HEK293 (cell line): ENCODE data around the gene GON7.
"Not testable (repeated sequence)": the region's sequence is repeated elsewhere in the genome, so short reads cannot be mapped to it uniquely, and the experiment has no call there.

Experiments
- CTCF ChIA-PET: fragments of 350-600 bp; formaldehyde crosslinking; extraction: SDS; loops from one replicate; lab custom pipeline; 2021; ENCODE audit warnings: antibody characterized with exemption; lab: Yijun Ruan, JAX
- POLR2A ChIA-PET: fragments of 300-600 bp; formaldehyde crosslinking; extraction: SDS; loops from one replicate; lab custom pipeline; 2020; ENCODE audit warnings: antibody characterized with exemption, inconsistent platforms; lab: Yijun Ruan, JAX
- H3K27ac ChIP-seq: fragments of 200-500 bp; sonication (Bioruptor generic); 2 replicates; pipeline ENCODE4 v1.5.1; 2014; ENCODE audit warnings: low read depth, low read length, control low read depth, inconsistent platforms; ENCODE audit errors: extremely low read depth
- H3K36me3 ChIP-seq, 2 experiments: fragments of 200-500 bp in 1 of 2; sonication (Bioruptor generic) in 1 of 2; 1 replicate in 1 of 2; 2 replicates in 1 of 2; pipeline ENCODE4 v1.5.1; 2014 to 2017; ENCODE audit warnings: inconsistent platforms in 2 of 2, low read length in 2 of 2; ENCODE audit not compliant: control insufficient read depth in 2 of 2, insufficient read depth in 1 of 2
- H3K4me1 ChIP-seq: fragments of 200-500 bp; sonication (Bioruptor generic); 2 replicates; pipeline ENCODE4 v1.5.1; 2014; ENCODE audit warnings: mild to moderate bottlenecking, low read length, inconsistent platforms; ENCODE audit not compliant: control insufficient read depth, insufficient read depth
- H3K4me3 ChIP-seq: 2 replicates; pipeline ENCODE4 v1.5.1; 2011; ENCODE audit warnings: low read depth, mild to moderate bottlenecking, control low read depth, low read length, moderate library complexity
- H3K9me3 ChIP-seq: fragments of 200-500 bp; sonication (Bioruptor generic); 2 replicates; pipeline ENCODE4 v1.5.1; 2014; ENCODE audit warnings: low read depth, low read length, inconsistent platforms; ENCODE audit not compliant: control insufficient read depth, insufficient read depth
- HOXA7 ChIP-seq: sonication (generic); formaldehyde crosslinking; IDR thresholded peaks from 2 replicates; pipeline ENCODE4 v1.8.1; 2022; ENCODE audit warnings: missing genetic modification reagents, borderline replicate concordance
- IKZF3 ChIP-seq: fragments of 450-650 bp; IDR thresholded peaks from 2 replicates; pipeline ENCODE4 v1.5.0; 2018; ENCODE audit warnings: missing biosample characterization, mild to moderate bottlenecking, missing genetic modification characterization, moderate library complexity
- MEIS1 ChIP-seq: sonication (generic); formaldehyde crosslinking; IDR thresholded peaks from 2 replicates; pipeline ENCODE4 v1.8.1; 2022; ENCODE audit warnings: missing genetic modification reagents, mild to moderate bottlenecking, borderline replicate concordance
- REPIN1 ChIP-seq: fragments of 450-650 bp; formaldehyde crosslinking; IDR thresholded peaks from 2 replicates; pipeline ENCODE4 v1.5.1; 2017; ENCODE audit warnings: missing biosample characterization, missing genetic modification characterization, low read depth
- ZFHX2 ChIP-seq: fragments of 450-650 bp; formaldehyde crosslinking; conservative IDR thresholded peaks from 2 replicates; pipeline ENCODE4 v1.5.1; 2016; ENCODE audit warnings: missing biosample characterization, missing genetic modification characterization
- ZFP41 ChIP-seq: fragments of 450-650 bp; formaldehyde crosslinking; IDR thresholded peaks from 2 replicates; pipeline ENCODE4 v1.5.1; 2016; ENCODE audit warnings: missing biosample characterization, missing genetic modification characterization, borderline replicate concordance
- ZNF140 ChIP-seq: fragments of 450-650 bp; formaldehyde crosslinking; IDR thresholded peaks from 2 replicates; pipeline ENCODE4 v1.5.1; 2016; ENCODE audit warnings: missing biosample characterization, missing genetic modification characterization
- ZNF239 ChIP-seq: fragments of 450-650 bp; formaldehyde crosslinking; IDR thresholded peaks from 2 replicates; pipeline ENCODE4 v1.5.1; 2016; ENCODE audit warnings: missing biosample characterization, missing genetic modification characterization
- ZNF280C ChIP-seq: fragments of 450-650 bp; formaldehyde crosslinking; IDR thresholded peaks from 2 replicates; pipeline ENCODE4 v1.5.1; 2016; ENCODE audit warnings: missing biosample characterization, missing genetic modification characterization
- ZNF335 ChIP-seq: fragments of 450-650 bp; formaldehyde crosslinking; conservative IDR thresholded peaks from 2 replicates; pipeline ENCODE4 v1.5.1; 2016; ENCODE audit warnings: missing biosample characterization, missing genetic modification characterization
- ZNF423 ChIP-seq: fragments of 450-650 bp; formaldehyde crosslinking; IDR thresholded peaks from 2 replicates; pipeline ENCODE4 v1.5.1; 2016; ENCODE audit warnings: missing biosample characterization, missing genetic modification characterization
- ZNF544 ChIP-seq: fragments of 450-650 bp; formaldehyde crosslinking; IDR thresholded peaks from 2 replicates; pipeline ENCODE4 v1.5.0; 2017; ENCODE audit warnings: missing biosample characterization, missing genetic modification characterization
- ZNF571 ChIP-seq: fragments of 450-650 bp; formaldehyde crosslinking; IDR thresholded peaks from 2 replicates; pipeline ENCODE4 v1.5.0; 2017; ENCODE audit warnings: missing biosample characterization, missing genetic modification characterization
- ZNF776 ChIP-seq: fragments of 450-650 bp; formaldehyde crosslinking; IDR thresholded peaks from 2 replicates; pipeline ENCODE4 v1.5.0; 2017; ENCODE audit warnings: missing biosample characterization, missing genetic modification characterization, borderline replicate concordance
- TF ChIP-seq, protein P1 (sequence below): fragments of 450-650 bp; formaldehyde crosslinking; IDR thresholded peaks from 2 replicates; pipeline ENCODE4 v1.5.1; 2016; ENCODE audit warnings: missing biosample characterization, missing genetic modification characterization
- TF ChIP-seq, protein P2 (sequence below): fragments of 450-650 bp; formaldehyde crosslinking; IDR thresholded peaks from 2 replicates; pipeline ENCODE4 v1.5.1; 2017; ENCODE audit warnings: missing biosample characterization, missing genetic modification characterization

The GON7 gene

GRCh38 chr14:93159625-93160352 is 47.1 kb downstream of the GON7 start:
- CTCF ChIA-PET = interaction anchor here (0.6 to 1.4 kb wide), 6 partner anchors 12 to 507 kb away, joined by 3 to 7 read pairs (median 4); no protein-coding TSS in a partner anchor
- POLR2A ChIA-PET = interaction anchor here (0.7 kb wide), 1 partner anchor 27 kb away, joined by 3 read pairs; no protein-coding TSS in a partner anchor
- not testable (repeated sequence) for H3K4me3 ChIP-seq, H3K36me3 ChIP-seq, H3K9me3 ChIP-seq, H3K4me1 ChIP-seq, H3K27ac ChIP-seq
- TF ChIP-seq ZNF335 (tag by site-specific recombination) = peak; percentile 37; the same call in 1 of the 2 replicates

GRCh38 chr14:93158349-93158748 is 48.5 kb downstream of the GON7 start:
- H3K9me3 ChIP-seq, H3K4me1 ChIP-seq, POLR2A ChIA-PET, H3K27ac ChIP-seq, H3K4me3 ChIP-seq, CTCF ChIA-PET, H3K36me3 ChIP-seq: not testable (repeated sequence)

DNA sequence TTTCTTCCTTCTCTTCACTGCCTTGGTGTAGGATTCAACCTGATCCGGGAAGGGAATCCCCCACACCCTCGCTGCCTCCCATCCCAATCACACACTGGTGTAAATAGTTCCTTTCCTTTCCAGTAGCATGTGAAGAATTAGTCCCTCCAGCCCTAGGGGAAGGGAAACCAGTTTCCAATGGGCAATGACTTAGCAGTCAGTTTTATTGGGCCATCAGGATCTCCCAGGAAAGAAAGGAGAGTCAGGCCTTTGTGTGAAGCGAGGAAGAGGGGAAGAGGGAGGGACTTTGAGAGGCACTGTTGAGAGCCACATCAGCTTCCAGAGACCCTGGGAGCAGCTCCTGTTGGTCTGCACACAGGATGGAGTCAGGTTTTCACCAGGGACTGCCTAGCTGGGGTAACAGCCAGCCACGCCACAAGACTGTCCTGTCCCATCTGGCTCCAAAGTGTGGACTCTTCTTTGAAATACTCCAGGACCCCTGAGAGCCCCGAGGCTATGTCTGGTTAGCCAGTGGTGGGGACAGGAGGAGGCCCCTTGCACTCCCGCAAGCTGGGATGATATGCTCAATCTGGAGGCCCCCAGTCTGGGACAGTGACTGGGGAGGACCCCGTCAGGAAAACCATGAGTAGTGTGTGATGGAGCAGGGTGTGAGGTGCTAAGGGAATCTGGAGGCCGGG is 50.0 kb downstream of the GON7 start:
- no peaks in the 10 kb centered on the region for H3K4me1 ChIP-seq
- no peak overlapping the region for H3K4me3 ChIP-seq
- H3K36me3 ChIP-seq = no peaks in the 10 kb centered on the region
- TF ChIP-seq, protein P1, sequence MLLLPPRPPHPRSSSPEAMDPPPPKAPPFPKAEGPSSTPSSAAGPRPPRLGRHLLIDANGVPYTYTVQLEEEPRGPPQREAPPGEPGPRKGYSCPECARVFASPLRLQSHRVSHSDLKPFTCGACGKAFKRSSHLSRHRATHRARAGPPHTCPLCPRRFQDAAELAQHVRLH (tag by site-specific recombination) = no peak
- no peak for TF ChIP-seq ZNF423
- no peak for TF ChIP-seq ZNF140 (tag by site-specific recombination)
- 0 out of 2 replicates have a peak, but pooled peaks have one; percentile 21 for TF ChIP-seq IKZF3 (tag by site-specific recombination)
- TF ChIP-seq REPIN1 (tag by site-specific recombination) = no peak
- H3K27ac ChIP-seq = no peak overlapping the region
- POLR2A ChIA-PET = no interaction called here
- no peaks in the 10 kb centered on the region for H3K9me3 ChIP-seq
- CTCF ChIA-PET = interaction anchor here (1.0 kb wide), 1 partner anchor 44 kb away, joined by 5 read pairs; no protein-coding TSS in a partner anchor

- Histone ChIP-seq H3K27ac (no peak overlapping the region), H3K4me3 (no peak overlapping the region), H3K9me3 (no peaks in the 10 kb centered on the region), H3K4me1 (no peaks in the 10 kb centered on the region), H3K36me3 (no peaks in the 10 kb centered on the region)
- CTCF ChIA-PET = no interaction called here
- POLR2A ChIA-PET = no interaction called here
- TF ChIP-seq HOXA7 (CRISPR knock-in tag) (no peak), ZNF239 (tag by site-specific recombination) (no peak), ZNF776 (tag by site-specific recombination) (no peak), MEIS1 (no peak), ZFP41 (tag by site-specific recombination) (no peak), ZNF544 (tag by site-specific recombination) (no peak), ZNF423 (no peak), ZNF280C (tag by site-specific recombination) (no peak), ZFHX2 (tag by site-specific recombination) (no peak), ZNF571 (tag by site-specific recombination) (no peak)
- TF ChIP-seq, protein P2, sequence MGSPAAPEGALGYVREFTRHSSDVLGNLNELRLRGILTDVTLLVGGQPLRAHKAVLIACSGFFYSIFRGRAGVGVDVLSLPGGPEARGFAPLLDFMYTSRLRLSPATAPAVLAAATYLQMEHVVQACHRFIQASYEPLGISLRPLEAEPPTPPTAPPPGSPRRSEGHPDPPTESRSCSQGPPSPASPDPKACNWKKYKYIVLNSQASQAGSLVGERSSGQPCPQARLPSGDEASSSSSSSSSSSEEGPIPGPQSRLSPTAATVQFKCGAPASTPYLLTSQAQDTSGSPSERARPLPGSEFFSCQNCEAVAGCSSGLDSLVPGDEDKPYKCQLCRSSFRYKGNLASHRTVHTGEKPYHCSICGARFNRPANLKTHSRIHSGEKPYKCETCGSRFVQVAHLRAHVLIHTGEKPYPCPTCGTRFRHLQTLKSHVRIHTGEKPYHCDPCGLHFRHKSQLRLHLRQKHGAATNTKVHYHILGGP = no peak
Measured at GRCh38 chr14:93155667-93156066, 51.2 kb downstream of the GON7 start.
